Cardiac muscle cell (in vitro differentiated cells and primary cell): ENCODE measurements around the gene STEAP3. TPM values are rescaled to one million over a fixed set of nuclear protein-coding genes. Genes with fewer than 3 reads are reported as not detected.

Experiments
- DNase-seq, 2 donors: peaks; one replicate each; pipeline versions ENCODE4 v3.0.0 to v3.0.0-alpha.2; 2010 to 2017; ENCODE audit warnings: low read depth in 1 of 2, low spot score in 1 of 2
- H3K27ac ChIP-seq: fragments of 200-600 bp; sonication (generic); 2 replicates; pipeline ENCODE4 v1.5.1; 2016
- H3K27me3 ChIP-seq: fragments of 200-600 bp; sonication (generic); 2 replicates; pipeline ENCODE4 v1.6.0; 2016; ENCODE audit warnings: control low read depth
- H3K36me3 ChIP-seq: fragments of 200-600 bp; sonication (generic); 2 replicates; pipeline ENCODE4 v1.5.1; 2016; ENCODE audit warnings: control low read depth
- H3K4me1 ChIP-seq: fragments of 200-600 bp; sonication (generic); 2 replicates; pipeline ENCODE4 v1.8.1; 2017; ENCODE audit warnings: low read depth, mild to moderate bottlenecking, mixed run types
- H3K4me3 ChIP-seq: fragments of 200-600 bp; sonication (generic); 2 replicates; pipeline ENCODE4 v1.5.1; 2016; ENCODE audit warnings: mild to moderate bottlenecking
- H3K9me3 ChIP-seq: fragments of 200-600 bp; sonication (generic); 2 replicates; pipeline ENCODE4 v1.5.1; 2017; ENCODE audit warnings: low read depth, mild to moderate bottlenecking, control low read depth
- polyA plus RNA-seq: library from polyadenylated mRNA; unstranded; fragments of >200 nt; fragmentation: Nextera tagmentation; extraction: Ambion mirVana; gene quantifications from 2 replicates; pipeline ENCODE4 v1.2.1, GENCODE V29; 2016
- total RNA-seq: library from RNA; depleted of rRNA; stranded (reverse); fragments of >200 nt; gene quantifications from 2 replicates; pipeline ENCODE4 v1.2.3, GENCODE V29; 2016
- TF ChIP-seq, protein P1 (sequence below): IDR thresholded peaks from 2 replicates; pipeline ENCODE4 v1.5.1; 2012; ENCODE audit warnings: low read depth, mild to moderate bottlenecking, low read length

STEAP3 gene
- total and polyA plus RNA-seq, 2 experiments from 2014 or later = 3.8 to 4.5 TPM

DNA sequence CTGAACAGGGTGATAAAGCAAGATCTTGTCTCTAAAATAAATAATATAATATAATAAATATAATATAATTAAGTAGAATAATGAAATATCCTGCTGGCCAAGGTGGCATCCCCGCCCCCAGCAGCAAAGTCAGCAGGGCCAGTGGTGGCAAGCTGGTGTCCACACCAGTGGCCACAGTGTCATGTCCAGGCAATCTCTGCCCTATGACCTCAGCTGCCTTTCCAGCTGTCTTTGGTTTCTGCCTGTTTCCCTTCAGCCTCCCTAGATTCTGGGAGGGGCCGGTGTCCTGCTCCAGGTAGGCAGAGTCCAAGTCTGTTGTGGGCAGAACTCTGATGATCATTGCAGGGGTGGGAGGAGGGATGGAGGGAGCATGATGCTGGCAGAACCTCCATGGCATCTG lies 16.2 kb upstream of the STEAP3 start:
- TF ChIP-seq, protein P1, sequence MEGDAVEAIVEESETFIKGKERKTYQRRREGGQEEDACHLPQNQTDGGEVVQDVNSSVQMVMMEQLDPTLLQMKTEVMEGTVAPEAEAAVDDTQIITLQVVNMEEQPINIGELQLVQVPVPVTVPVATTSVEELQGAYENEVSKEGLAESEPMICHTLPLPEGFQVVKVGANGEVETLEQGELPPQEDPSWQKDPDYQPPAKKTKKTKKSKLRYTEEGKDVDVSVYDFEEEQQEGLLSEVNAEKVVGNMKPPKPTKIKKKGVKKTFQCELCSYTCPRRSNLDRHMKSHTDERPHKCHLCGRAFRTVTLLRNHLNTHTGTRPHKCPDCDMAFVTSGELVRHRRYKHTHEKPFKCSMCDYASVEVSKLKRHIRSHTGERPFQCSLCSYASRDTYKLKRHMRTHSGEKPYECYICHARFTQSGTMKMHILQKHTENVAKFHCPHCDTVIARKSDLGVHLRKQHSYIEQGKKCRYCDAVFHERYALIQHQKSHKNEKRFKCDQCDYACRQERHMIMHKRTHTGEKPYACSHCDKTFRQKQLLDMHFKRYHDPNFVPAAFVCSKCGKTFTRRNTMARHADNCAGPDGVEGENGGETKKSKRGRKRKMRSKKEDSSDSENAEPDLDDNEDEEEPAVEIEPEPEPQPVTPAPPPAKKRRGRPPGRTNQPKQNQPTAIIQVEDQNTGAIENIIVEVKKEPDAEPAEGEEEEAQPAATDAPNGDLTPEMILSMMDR = no peak
- no peaks in the 10 kb centered on the region for H3K9me3 ChIP-seq
- no peaks in the 10 kb centered on the region for H3K36me3 ChIP-seq
- H3K27ac ChIP-seq = no peak overlapping the region
- DNase-seq = no peak
- H3K4me3 ChIP-seq = no peak overlapping the region
- peaks cover 6% of the 10 kb centered on the region for H3K27me3 ChIP-seq
- no peaks in the 10 kb centered on the region for H3K4me1 ChIP-seq

DNA sequence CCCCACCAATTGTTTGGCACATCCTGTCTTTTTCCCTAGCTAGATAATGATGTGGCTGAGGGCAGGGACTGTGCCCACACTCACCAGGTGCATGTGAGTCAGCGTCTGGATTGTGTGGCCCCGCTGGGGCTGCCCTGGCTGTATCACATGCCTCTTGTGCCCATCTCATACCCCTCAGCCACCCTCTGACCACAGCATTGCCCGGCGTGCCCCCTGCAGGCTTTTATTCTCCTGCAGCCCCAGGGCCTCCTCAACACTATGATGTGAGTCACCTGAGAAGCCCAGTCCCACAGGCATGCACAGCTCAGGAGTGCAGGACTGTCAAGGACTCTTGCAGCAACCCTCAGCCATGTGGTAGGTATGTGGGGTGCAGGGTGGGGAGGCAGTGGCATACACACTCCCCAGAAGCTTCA lies 14.8 kb upstream of the STEAP3 start:
- H3K4me1 ChIP-seq = no peaks in the 10 kb centered on the region
- DNase-seq = no peak
- no peaks in the 10 kb centered on the region for H3K36me3 ChIP-seq
- TF ChIP-seq, protein P1 = no peak
- no peak overlapping the region for H3K27ac ChIP-seq
- H3K4me3 ChIP-seq = no peak overlapping the region
- H3K27me3 ChIP-seq = peaks cover 6% of the 10 kb centered on the region
- H3K9me3 ChIP-seq = no peaks in the 10 kb centered on the region

DNA sequence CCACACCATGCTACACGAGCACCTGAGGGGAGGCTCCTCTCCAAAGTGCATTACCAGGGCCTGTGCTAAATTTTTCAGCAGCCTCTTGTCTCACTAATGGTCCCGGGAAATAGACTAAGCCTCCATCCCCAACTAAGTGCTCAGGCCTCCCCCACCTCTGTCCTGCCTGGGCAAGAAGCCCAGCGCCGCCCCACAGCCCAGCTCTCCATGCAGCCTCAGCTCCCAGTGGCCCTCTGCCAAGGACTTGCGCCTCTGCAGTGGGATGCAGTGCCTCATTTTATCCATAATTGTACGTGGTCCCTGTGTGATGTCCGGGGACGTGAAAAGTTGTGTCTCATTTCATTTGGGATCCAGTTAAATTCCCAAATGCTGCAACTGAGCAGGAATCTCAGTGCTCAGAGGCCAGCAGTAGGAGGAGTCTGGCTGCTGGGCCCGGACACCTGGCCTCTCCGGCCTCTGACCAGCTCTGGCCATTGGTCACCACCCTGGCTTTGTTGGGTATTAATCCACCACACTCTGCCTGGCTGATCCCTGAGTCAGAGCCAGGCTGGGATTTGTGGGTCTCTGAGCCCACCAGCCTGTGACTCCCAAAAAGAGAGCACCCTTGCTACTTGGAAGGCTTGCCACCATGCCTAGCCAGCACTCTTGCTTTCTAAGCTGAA lies 11.4 kb upstream of the STEAP3 start:
- DNase-seq = peak in 1 of 2 donors; percentile 69
- Histone ChIP-seq H3K36me3 (no peaks in the 10 kb centered on the region), H3K4me1 (no peaks in the 10 kb centered on the region), H3K27ac (no peak overlapping the region), H3K27me3 (peaks cover 6% of the 10 kb centered on the region), H3K4me3 (no peak overlapping the region), H3K9me3 (no peaks in the 10 kb centered on the region)
- TF ChIP-seq, protein P1 = no peak

DNA sequence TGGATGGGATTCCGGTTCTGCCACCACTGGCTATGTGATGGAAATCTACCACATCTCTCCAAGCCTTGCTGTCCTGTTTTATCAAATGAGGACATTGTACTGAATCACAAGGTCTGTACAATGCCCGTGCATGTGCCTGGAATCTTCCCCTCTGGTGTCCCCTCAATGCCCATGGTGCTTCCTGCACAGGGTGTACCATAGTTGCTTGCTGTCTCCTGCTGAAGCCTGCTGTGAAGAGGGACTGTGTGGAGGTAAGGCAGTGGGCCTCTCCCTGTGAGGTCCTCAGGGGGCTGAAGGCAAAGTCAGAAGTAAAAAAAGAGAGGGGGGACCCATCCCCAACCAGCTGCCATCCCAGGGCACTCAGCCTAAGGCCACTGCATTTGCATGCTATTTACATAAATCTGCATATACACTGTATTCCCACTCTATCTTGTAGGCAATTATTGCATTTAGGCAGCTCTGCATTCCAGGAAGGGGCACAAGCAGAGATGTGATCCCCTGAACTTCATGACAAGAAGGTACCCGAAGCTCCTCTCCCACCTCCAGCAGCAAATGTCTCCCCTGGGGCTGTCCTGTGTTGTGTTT lies 9.1 kb upstream of the STEAP3 start:
- no peak for DNase-seq
- Histone ChIP-seq H3K4me3 (no peak overlapping the region), H3K27me3 (no peaks in the 10 kb centered on the region), H3K36me3 (no peaks in the 10 kb centered on the region), H3K9me3 (no peaks in the 10 kb centered on the region), H3K27ac (no peak overlapping the region), H3K4me1 (peaks cover 4% of the 10 kb centered on the region)
- TF ChIP-seq, protein P1 = no peak

DNA sequence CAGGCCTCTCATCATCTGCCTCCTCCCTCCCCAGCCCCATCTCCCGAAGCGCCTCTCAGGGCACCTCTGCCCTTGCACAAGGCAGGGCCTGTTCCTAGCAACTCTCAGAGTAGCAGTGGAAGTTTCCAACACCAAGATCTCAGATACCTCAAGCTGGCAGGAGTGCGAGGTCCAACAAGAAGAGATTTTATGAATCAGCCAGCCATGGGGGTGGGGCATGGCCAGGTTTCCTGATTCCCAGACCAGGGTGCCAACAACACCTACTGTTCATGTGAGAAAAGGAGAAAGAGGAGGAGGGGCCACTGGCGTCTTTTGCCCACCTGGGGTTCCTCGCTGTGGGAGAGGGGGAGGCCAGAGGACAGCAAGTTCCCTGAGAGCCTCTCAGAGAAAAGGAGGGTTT lies 6.6 kb upstream of the STEAP3 start:
- TF ChIP-seq, protein P1 = no peak
- H3K4me3 ChIP-seq = no peak overlapping the region
- no peak for DNase-seq

More for the DNA sequence above, 6.6 kb upstream of the STEAP3 start:
- Histone ChIP-seq H3K4me1 (peaks cover 6% of the 10 kb centered on the region), H3K27me3 (no peaks in the 10 kb centered on the region), H3K36me3 (no peaks in the 10 kb centered on the region), H3K9me3 (no peaks in the 10 kb centered on the region), H3K27ac (no peak overlapping the region)
